GM18951 (cell line): ENCODE results near the gene SWSAP1.
"Not testable (repeated sequence)": the region's sequence is repeated elsewhere in the genome, so short reads cannot be mapped to it uniquely, and the experiment has no call there.

Experiments used
- POLR2A ChIP-seq: IDR thresholded peaks from 4 replicates; pipeline ENCODE4 v1.6.1; 2011; ENCODE audit warnings: mild to moderate bottlenecking; ENCODE audit not compliant: insufficient read length, insufficient read depth; ENCODE audit errors: extremely low read depth
- in situ Hi-C: fragments of 300-500 bp; cut with MboI; formaldehyde crosslinking; loops from one replicate; pipeline ENCODE4 v1.12.0; 2022; ENCODE audit warnings: low sequenced_read_pairs, mixed read lengths, inconsistent platforms; ENCODE audit not compliant: unreplicated experiment

The SWSAP1 gene, protein sequence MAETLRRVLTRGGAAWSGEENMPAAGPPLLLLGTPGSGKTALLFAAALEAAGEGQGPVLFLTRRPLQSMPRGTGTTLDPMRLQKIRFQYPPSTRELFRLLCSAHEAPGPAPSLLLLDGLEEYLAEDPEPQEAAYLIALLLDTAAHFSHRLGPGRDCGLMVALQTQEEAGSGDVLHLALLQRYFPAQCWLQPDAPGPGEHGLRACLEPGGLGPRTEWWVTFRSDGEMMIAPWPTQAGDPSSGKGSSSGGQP

DNA sequence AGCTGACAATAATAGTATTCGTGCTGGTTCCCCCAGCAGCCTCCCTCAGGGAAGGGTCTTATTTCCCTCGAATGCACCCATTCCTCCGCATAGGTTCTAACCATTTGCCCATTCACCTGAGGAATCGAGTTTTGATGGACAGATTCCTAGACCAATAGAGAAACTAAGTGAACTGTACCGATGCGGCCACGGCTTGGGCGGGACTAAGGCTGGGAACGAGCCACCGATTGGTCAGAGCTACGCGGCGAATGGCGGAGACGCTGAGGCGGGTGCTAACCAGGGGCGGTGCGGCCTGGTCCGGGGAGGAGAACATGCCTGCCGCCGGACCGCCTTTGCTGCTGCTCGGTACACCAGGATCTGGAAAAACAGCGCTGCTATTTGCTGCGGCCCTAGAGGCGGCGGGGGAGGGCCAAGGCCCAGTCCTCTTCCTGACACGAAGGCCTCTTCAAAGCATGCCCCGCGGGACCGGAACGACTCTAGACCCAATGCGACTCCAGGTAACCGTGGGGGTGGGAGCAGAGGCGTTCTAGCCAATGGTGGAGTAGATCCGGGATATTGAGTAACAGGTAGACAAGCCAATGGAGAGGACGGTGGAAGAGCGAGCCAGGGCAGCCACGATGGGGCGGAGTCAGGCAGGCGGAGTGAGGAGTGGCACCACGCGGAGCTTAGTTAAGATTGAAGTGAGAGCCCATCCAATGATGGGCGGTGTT is at the start of gene SWSAP1:
SWSAP1 (plus strand) TSS at position 234 of the 710 bp plus-strand sequence; CDS start at position 249, 15 bp downstream.
- in situ Hi-C loops: no loop called here
- TF ChIP-seq POLR2A: peak; percentile 83

DNA sequence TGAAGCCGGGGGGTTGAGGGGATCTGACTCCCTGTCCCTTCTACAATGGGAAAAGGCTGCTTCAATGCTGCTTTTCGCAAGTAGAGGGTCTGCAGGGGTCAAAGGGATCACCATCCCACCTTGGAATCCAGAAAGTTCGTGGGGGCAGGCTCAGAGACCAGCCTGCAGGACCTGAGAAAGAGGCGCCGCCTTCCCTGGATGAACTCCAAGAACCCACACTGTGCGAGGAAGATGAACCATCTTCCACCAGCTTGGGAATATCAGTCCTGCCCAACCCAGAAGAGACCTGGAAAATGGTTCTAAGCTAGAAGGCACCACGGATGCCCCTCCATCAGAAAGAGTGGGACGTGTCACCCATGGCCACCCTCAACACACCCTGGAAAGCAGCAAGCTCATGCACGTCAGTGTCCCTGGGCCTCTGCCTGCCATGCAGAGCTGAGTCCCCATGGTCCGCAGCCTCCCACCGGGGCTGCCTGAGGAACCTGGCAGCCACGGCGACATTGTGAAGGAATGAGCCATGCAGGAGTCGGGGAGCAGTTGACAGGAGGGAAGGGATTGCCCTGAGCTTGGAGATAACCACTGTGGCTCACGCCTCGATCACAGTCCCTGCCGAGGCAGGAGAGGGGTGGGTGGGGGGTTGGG is 49.6 kb upstream of the SWSAP1 start:
- in situ Hi-C loops: no loop called here
- TF ChIP-seq POLR2A: no peak

DNA sequence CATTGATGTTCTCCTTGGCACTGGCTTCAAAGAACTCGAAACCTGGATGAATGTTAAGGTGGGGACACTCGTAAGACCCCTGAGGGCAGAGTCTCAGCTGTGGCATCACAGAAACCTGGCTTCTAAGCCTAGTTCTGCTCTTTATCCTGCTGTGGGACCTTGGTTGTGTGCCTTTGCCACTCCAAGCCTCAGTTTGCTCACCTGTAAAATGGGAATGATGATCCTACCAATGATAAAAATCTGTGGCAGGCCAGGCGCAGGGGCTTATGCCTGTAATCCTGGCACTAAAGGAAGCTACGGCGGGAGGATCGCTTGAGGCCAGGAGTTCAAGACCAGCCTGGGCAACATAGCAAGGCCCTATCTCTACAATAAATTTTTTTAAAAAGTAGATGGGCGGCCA is 48.9 kb upstream of the SWSAP1 start:
- in situ Hi-C loops: no loop called here
- TF ChIP-seq POLR2A: no peak

DNA sequence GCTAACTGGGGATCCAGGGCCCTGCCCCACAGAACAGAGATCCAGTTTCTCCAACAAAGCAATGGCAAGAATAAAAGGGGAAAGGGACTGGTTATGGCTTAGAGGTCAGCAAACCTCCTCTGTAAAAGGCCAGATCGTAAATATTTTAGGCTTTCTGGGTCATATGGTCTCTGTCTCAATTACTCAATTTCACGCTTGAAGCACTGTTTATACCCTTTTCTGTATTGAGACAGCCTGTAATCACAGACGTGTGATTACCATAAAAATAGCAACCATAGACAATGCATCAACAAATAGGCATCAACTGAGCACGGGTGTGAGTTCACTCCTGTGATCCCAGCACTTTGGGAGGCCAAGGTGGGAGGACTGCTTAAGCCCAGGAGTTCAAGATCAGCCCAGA is 44.3 kb upstream of the SWSAP1 start:
- no peak for TF ChIP-seq POLR2A
- in situ Hi-C loops: no loop called here

DNA sequence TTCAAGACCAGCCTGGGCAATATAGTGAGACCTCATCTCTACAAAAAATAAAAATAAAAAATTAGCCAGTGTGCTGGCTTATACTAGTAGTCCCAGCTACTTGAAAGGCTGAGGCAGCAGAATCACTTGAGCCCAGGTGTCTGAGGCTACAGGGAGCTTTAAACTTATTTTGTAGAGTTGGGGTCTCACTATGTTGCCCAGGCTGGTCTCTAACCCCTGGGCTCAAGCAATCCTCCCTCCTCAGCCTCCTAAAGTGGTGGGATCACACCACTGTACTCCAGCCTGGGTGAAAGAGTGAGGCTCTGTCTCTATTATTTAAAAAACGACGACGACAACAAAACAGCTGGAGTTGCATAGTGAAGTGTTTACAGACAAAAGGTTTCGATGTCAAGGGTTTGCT is 43.0 kb upstream of the SWSAP1 start:
- in situ Hi-C loops: no loop called here
- no peak for TF ChIP-seq POLR2A

DNA sequence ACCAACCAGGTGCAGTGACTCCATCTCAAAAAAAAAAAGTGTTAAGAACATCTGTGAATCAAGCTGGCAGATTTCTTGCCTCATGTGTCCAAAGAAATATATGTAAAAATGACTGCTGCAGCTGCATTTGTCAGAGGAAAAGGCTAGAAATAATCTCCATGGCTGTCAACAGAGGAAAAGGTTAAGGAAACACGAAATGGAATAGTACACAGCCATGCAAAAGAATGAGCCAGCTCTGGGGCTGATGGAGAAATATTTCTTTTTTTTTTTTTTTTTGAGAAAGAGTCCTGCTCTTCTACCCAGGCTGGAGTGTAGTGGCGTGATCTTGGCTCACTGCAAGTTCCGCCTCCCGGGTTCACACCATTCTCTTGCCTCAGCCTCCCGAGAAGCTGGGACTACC is 41.6 kb upstream of the SWSAP1 start:
- in situ Hi-C loops: no loop called here
- no peak for TF ChIP-seq POLR2A

DNA sequence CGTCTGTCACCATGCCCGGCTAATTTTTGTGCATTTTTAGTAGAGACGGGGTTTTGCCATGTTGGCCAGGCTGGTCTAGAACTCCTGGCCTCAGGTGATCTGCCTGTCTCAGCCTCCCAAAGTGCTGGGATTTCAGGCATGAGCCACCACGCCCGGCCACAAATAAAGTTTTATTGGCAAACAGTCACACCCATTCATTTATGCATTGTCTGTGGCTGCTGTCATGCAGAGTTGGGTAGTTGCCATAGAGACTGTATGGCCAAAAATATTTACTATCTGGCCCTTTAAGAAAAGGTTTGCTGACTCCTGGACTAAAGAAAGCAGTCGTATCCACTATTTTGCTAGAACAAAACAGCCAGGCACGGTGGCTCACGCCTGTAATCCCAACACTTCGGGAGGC is 40.6 kb upstream of the SWSAP1 start:
- in situ Hi-C loops: not testable (repeated sequence)

DNA sequence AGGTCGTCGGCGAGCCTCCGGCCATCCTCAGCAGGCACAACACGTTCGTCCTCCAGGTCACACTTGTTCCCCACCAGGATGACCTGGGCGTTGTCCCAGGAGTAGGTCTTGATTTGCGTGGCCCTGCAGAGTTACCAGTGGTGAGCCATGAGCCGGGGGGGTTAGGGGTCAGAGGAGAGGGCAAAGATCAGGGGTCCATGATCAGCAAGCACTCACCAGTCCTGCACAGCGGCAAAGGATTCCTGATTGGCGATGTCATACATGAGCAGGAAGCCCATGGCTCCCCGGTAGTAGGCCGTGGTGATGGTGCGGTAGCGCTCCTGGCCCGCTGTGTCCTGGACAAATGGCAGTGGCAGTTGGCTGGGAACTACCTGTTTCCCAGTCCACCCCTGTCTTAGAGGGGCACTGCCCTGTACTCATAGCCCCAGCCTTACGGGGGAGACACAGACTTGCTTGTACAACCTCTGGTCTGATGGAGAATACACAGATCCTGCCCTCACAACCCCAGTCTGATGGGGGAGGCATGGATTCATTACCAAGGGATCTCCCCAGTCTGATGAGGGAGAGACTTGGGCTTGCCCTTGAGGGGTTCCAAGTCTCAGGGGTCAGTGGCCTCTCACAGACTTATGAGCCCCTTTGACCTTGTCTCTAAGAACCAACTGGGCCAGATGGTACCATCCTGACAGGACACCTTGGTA is 38.9 kb upstream of the SWSAP1 start:
- no peak for TF ChIP-seq POLR2A
- in situ Hi-C loops: no loop called here

DNA sequence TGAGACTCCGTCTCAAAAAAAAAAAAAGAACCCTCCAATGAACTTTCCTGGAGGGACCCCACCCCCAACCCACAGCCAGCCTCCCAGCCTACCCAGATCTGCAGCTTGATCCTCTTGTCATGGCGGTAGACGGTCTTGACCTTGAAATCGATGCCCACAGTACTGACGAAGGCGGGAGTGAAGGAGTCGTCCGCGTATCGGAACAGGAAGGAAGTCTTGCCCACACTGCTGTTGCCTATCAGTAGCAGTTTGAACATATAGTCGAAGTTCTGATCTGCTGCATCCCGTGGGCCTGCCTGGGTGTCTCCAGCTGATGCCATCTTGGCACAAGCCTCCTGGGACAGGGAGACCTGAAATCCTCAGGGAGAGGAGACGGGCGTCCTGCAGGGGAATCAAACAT is 37.4 kb upstream of the SWSAP1 start:
- TF ChIP-seq POLR2A: no peak
- in situ Hi-C loops: no loop called here

DNA sequence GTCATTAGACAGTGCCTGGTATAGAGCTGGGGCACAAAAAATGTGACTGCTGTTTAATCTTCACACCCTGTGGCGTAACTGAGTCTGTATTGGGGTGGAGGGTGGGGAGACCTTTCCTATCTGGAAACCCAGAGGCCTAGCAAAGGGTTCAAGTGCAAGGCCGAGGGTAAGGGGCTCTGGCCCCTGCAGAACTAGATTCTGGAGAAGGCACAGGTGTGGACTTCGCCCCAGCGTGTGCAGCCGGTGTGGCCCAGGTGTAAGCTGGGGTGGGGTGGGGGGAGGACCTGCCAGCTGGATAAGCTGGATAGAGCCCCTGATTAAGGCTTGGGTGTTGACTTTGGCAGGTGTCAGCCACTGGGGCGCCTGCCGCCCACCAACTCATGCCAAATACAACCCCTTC is 36.3 kb upstream of the SWSAP1 start:
- in situ Hi-C loops: no loop called here
- no peak for TF ChIP-seq POLR2A

DNA sequence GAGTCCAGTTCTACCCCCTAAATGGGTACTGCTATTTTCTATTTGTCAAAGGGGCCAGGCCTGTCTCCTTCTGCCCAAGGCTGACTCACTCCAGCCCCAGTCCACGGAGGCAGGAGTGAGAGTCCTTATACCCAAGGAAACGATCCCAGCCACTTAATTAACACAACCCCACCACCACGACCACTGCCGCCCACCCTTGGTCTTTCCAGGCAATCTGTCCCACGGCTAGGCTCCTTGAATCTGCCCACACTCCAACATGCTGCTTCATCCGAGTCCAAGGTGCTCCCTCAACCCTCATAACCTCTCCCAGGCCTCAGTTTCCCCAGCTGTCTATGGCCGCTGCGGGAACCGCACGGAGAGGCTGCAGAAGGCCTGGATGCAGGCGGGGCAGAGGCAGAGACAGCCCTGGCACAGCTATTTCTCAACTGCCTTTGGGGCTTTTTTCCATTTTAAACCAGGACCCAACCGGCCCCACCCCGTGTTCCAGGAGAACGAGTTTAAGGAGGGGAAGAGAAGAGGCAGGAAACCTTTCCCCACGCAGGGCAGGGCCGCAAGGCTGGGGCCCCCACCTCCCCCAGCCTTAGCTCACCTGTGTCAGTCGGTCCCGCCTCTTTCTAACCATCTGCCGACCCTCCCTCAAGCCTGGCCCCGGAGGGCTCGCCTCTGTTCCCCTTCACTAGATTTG is 35.8 kb upstream of the SWSAP1 start:
- in situ Hi-C loops: no loop called here
- TF ChIP-seq POLR2A: no peak

DNA sequence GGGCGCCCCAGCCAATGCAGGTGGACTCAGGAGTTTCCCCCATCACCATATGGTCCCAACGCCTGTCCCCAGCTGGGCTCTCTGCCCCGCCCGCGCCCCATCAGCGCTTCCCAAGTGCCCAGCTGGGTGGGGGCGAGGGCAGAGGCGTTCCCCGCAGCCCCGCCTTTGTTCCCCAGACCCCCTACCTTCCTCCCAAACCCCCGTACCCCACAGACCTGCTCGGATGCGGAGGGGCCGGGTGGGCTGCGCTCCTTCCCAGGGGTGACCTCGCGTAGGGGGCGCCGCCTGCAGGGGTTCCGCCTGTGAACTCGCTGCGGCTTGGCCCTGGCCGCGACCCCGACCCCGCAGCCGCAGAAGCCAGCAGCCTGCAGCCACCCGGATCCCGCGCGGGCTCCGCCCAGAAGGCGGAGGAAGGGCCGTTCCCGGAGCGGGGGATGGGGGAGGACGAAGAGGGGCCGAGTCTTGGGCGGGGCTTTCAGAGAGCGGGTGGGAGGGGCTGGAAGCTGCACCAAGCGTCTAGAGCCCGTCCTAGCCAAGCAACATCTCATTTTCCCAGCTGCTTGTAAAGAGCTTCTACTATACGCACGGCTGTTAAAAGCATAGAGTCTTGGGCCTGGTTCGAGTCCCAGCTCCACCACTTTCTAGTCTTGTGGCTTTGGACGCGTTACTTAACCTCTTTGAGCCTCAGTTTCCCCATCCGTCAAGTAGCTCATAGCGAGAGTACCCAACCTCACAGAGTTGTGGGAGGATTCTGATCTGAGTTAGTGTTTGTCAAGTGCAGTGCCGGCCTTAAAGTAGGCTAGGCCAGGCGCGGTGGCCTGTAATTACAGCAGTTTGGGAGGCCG is 35.0 kb upstream of the SWSAP1 start, which contains the start of gene RAB3D:
RAB3D (minus strand) TSS at position 404 of the 845 bp plus-strand sequence. CDS start 2,258 bp downstream, outside the sequence.
- in situ Hi-C loops: no loop called here
- peak; percentile 76 for TF ChIP-seq POLR2A

DNA sequence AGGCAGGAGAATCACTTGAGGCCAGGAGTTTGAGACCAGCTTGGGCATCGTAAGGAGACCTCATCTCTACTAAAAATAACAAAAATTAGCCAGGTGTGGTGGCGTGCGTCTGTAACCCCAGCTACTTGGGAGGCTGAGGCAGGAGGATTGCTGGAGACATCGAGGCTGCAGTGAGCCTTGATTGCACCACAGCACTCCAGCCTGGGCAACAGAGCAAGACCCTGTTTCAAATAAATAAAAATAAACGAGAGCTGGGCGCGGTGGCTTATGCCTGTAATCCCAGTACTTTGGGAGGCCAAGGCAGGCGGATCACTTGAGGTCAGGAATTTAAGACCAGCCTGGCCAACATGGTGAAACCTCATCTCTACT is 34.4 kb upstream of the SWSAP1 start:
- in situ Hi-C loops: not testable (repeated sequence)
